HG03469 (cell line): Measurements from ENCODE around the gene ZNF804A.
"Not testable (repeated sequence)": the region's sequence is repeated elsewhere in the genome, so short reads cannot be mapped to it uniquely, and the experiment has no call there.

Source experiments
- ATAC-seq: cut with Tn5 transposase; IDR thresholded peaks from one replicate; pipeline ENCODE4 v1.9.1; 2021; ENCODE audit warnings: mild to moderate bottlenecking, moderate library complexity, moderate number of reproducible peaks; ENCODE audit not compliant: unreplicated experiment

ZNF804A gene

GRCh38 chr2:184696644-184697043 is 98.3 kb downstream of the ZNF804A start:
- no peak for ATAC-seq

GRCh38 chr2:184698476-184698875 is 100.1 kb downstream of the ZNF804A start:
- ATAC-seq, result no peak

GRCh38 chr2:184721881-184722280 is 123.6 kb downstream of the ZNF804A start:
- no peak for ATAC-seq

GRCh38 chr2:184727813-184728212 is 129.5 kb downstream of the ZNF804A start:
- no peak for ATAC-seq

GRCh38 chr2:184728411-184728810 is 130.1 kb downstream of the ZNF804A start:
- ATAC-seq, result no peak

GRCh38 chr2:184729581-184729980 is 131.3 kb downstream of the ZNF804A start:
- ATAC-seq, result no peak

GRCh38 chr2:184730288-184730687 is 132.0 kb downstream of the ZNF804A start:
- no peak for ATAC-seq

GRCh38 chr2:184734338-184734737 is 136.0 kb downstream of the ZNF804A start:
- no peak for ATAC-seq

- no peak for ATAC-seq
These were observed 137.3 kb downstream of the ZNF804A start for GRCh38 chr2:184735611-184736010.

- no peak for ATAC-seq
These were observed 144.8 kb downstream of the ZNF804A start for GRCh38 chr2:184743096-184743495.

GRCh38 chr2:184756161-184756560 is 157.8 kb downstream of the ZNF804A start:
- no peak for ATAC-seq

- ATAC-seq, result no peak
These were observed 158.6 kb downstream of the ZNF804A start for GRCh38 chr2:184756885-184757284.

- not testable (repeated sequence) for ATAC-seq
These were observed 161.4 kb downstream of the ZNF804A start for GRCh38 chr2:184759557-184760255.

- ATAC-seq, result no peak
These were observed 162.6 kb downstream of the ZNF804A start for GRCh38 chr2:184760931-184761330.

GRCh38 chr2:184765112-184765895 is 167.0 kb downstream of the ZNF804A start:
- ATAC-seq, result no peak

GRCh38 chr2:184767059-184767458 is 168.7 kb downstream of the ZNF804A start:
- no peak for ATAC-seq

- no peak for ATAC-seq
These were observed 170.7 kb downstream of the ZNF804A start for GRCh38 chr2:184769023-184769422.

GRCh38 chr2:184769686-184770085 is 171.4 kb downstream of the ZNF804A start:
- ATAC-seq, result no peak

GRCh38 chr2:184779777-184780176 is 181.4 kb downstream of the ZNF804A start:
- ATAC-seq, result no peak

GRCh38 chr2:184780384-184780783 is 182.1 kb downstream of the ZNF804A start:
- no peak for ATAC-seq

GRCh38 chr2:184780944-184781343 is 182.6 kb downstream of the ZNF804A start:
- no peak for ATAC-seq

- no peak for ATAC-seq
These were observed 185.2 kb downstream of the ZNF804A start for GRCh38 chr2:184783576-184783975.
